ENCODE data around the gene CDC42BPA. TPM values are rescaled to one million over a fixed set of nuclear protein-coding genes. Genes with fewer than 3 reads are reported as not detected.

CDC42BPA gene
- total RNA-seq, 1 experiment from 2014 or later = not detected

- Histone ChIP-seq H3K4me3 (ENCODE audit: low read length) (no peak overlapping the region), H3K9me3 (ENCODE audit: low read length) (no peaks in the 10 kb centered on the region), H3K27me3 (ENCODE audit: low read length) (no peaks in the 10 kb centered on the region), H4K20me1 (ENCODE audit: insufficient read depth, low read depth, low read length) (no peaks in the 10 kb centered on the region), H3K79me2 (ENCODE audit: low read length) (no peaks in the 10 kb centered on the region), H3K27ac (ENCODE audit: low read length) (no peak overlapping the region), H3K9me2 (replicated peaks; ENCODE audit: insufficient read depth, low read length) (no peaks in the 10 kb centered on the region), H3K36me3 (ENCODE audit: insufficient read depth, low read length) (no peaks in the 10 kb centered on the region), H3K4me2 (ENCODE audit: low read depth, low read length, poor library complexity, severe bottlenecking) (no peak overlapping the region), H2AFZ (ENCODE audit: low read length) (no peak overlapping the region), H3K4me1 (ENCODE audit: low read length) (no peaks in the 10 kb centered on the region), H3K9ac (ENCODE audit: low read length) (no peak overlapping the region)
- DNase-seq = no peak
These were observed 339.7 kb downstream of the CDC42BPA start for GRCh38 chr1:226978432-226979114.

DNA sequence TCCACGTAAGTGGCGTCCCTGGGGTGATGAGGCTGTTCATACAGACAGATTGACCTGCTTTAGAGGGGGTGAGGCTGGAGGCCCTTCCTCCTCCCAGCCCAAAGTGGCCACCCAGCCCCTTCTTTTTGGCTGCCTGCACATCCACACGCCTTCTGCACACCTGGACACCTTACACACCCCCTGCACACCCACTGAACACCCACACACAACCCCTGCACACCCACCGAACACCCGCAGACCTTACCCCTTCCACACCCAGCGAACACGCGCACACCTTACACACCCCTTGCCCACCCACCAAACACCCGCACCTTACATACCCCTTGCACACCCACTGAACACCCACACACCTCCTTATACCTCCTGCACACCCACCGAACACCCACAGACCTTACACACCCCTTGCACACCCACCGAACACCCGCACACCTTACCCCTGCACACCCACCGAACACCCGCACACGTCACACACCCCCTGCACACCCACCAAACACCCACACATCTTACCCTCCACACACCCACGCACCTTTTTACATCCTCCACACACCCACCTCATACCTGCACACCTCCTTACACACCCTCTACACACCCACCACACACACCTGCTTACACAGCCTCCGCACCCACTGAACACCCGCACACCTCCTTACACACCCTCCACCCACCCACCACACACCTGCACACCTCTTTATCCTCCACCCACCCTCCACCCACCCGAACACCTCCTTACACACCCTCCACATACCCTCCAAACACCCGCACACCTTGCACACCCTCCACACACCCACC, 340.5 kb downstream of the CDC42BPA start:
- no peaks in the 10 kb centered on the region for H3K9me3 ChIP-seq (ENCODE audit: low read length)
- H3K4me3 ChIP-seq (ENCODE audit: low read length) = no peak overlapping the region
- H3K79me2 ChIP-seq (ENCODE audit: low read length) = no peaks in the 10 kb centered on the region
- H3K36me3 ChIP-seq (ENCODE audit: insufficient read depth, low read length) = no peaks in the 10 kb centered on the region
- no peaks in the 10 kb centered on the region for H3K27me3 ChIP-seq (ENCODE audit: low read length)
- H3K9ac ChIP-seq (ENCODE audit: low read length) = no peak overlapping the region
- H2AFZ ChIP-seq (ENCODE audit: low read length) = no peak overlapping the region
- H3K9me2 ChIP-seq (replicated peaks; ENCODE audit: insufficient read depth, low read length) = no peaks in the 10 kb centered on the region
- no peak for DNase-seq
- H3K4me1 ChIP-seq (ENCODE audit: low read length) = no peaks in the 10 kb centered on the region
- H3K27ac ChIP-seq (ENCODE audit: low read length) = no peak overlapping the region
- H3K4me2 ChIP-seq (ENCODE audit: low read depth, low read length, poor library complexity, severe bottlenecking) = no peak overlapping the region
- no peaks in the 10 kb centered on the region for H4K20me1 ChIP-seq (ENCODE audit: insufficient read depth, low read depth, low read length)

- H3K9me3 ChIP-seq (ENCODE audit: low read length) = no peaks in the 10 kb centered on the region
- no peak overlapping the region for H3K4me3 ChIP-seq (ENCODE audit: low read length)
- no peak overlapping the region for H2AFZ ChIP-seq (ENCODE audit: low read length)
- H3K79me2 ChIP-seq (ENCODE audit: low read length) = no peaks in the 10 kb centered on the region
- DNase-seq = no peak
- no peaks in the 10 kb centered on the region for H3K36me3 ChIP-seq (ENCODE audit: insufficient read depth, low read length)
- no peaks in the 10 kb centered on the region for H3K27me3 ChIP-seq (ENCODE audit: low read length)
- no peaks in the 10 kb centered on the region for H4K20me1 ChIP-seq (ENCODE audit: insufficient read depth, low read depth, low read length)
- no peak overlapping the region for H3K9ac ChIP-seq (ENCODE audit: low read length)
- no peak overlapping the region for H3K4me2 ChIP-seq (ENCODE audit: low read depth, low read length, poor library complexity, severe bottlenecking)
- no peak overlapping the region for H3K27ac ChIP-seq (ENCODE audit: low read length)
- H3K9me2 ChIP-seq (replicated peaks; ENCODE audit: insufficient read depth, low read length) = no peaks in the 10 kb centered on the region
- H3K4me1 ChIP-seq (ENCODE audit: low read length) = no peaks in the 10 kb centered on the region
These were observed 341.2 kb downstream of the CDC42BPA start for GRCh38 chr1:226976978-226977642.

DNA sequence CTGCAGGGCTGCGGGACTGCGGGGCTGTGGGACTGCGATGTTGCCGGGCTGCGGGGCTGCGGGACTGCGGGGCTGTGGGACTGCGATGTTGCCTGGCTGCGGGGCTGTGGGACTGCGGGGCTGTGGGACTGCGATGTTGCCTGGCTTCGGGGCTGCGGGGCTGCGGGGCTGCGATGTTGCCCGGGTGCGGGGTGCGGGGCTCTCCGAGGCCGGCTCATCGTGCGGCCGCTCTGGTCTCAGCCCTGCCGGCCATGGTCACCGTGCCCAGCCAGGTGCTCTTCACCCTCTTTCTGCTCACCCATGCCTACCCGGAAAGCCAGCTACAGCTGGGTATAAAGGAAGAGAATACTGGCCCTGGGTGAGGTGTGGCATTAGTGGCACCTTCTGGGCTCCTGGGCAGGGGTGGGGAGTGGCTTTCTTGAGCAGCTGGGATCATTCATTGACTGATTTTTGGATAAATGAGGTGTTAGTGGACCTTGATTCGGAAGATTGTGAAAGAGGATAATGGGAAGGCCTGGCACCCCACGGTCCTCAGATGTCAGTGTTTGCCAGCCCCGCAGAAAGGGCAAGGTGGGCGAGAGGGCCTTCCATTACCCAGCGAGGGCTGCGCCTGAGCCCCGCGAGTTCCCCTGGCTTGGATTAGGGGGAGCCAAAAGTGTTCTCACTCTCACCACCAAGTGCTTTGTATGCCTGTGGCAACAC, 341.9 kb downstream of the CDC42BPA start:
- no peaks in the 10 kb centered on the region; the same call in 1 of the 2 replicates for H3K4me1 ChIP-seq (ENCODE audit: low read length)
- H4K20me1 ChIP-seq (ENCODE audit: insufficient read depth, low read depth, low read length) = no peaks in the 10 kb centered on the region
- H3K9me3 ChIP-seq (ENCODE audit: low read length) = no peaks in the 10 kb centered on the region
- H3K4me3 ChIP-seq (ENCODE audit: low read length) = no peak overlapping the region
- H3K9ac ChIP-seq (ENCODE audit: low read length) = no peak overlapping the region
- H3K27me3 ChIP-seq (ENCODE audit: low read length) = no peaks in the 10 kb centered on the region
- H3K79me2 ChIP-seq (ENCODE audit: low read length) = no peaks in the 10 kb centered on the region
- no peak overlapping the region for H2AFZ ChIP-seq (ENCODE audit: low read length)
- no peaks in the 10 kb centered on the region for H3K9me2 ChIP-seq (replicated peaks; ENCODE audit: insufficient read depth, low read length)
- H3K4me2 ChIP-seq (ENCODE audit: low read depth, low read length, poor library complexity, severe bottlenecking) = no peak overlapping the region
- no peak for DNase-seq
- no peaks in the 10 kb centered on the region for H3K36me3 ChIP-seq (ENCODE audit: insufficient read depth, low read length)
- H3K27ac ChIP-seq (ENCODE audit: low read length) = no peak overlapping the region

DNA sequence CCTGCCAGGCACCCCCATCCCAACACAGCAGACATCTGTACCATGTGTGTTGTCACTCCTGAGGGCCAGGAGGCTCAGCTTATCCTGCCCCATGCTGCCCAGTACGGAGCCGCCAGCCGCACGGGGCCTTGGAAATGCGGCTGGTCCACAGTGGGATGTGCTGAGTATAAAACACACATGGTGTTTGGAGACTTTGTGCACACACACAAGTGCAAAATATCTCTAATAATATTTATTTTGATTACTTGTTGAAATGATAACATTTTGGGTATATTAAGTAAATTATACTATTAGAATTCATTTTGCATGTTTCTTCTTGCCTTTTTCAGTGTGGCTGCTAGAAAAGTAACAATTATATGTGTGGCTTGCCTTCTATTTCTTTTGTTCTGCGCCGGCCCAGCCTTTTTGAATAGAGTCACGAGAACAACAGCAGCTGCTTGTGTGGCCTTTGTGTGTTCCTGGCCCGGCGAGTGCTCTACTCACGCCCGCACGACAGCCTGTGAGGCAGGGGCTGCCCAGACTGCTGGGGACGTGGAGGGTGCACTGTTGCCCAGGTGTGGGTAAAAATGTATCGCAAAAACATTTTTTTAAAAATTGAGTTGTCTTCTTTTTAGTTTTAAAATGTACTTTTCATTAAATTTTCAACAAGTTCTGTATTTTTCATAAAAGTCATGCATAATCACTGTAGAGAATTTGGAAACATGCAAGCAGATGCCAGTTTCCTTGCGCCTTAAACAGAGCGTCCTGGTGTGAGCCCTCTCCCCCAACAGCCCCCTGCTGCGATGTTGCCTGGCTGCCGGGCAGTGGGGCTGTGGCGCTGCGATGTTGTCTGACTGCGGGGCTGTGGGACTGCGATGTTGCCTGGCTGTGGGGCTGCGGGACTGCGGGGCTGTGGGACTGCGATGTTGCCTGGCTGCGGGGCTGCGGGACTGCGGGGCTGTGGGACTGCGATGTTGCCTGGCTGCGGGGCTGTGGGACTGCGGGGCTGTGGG, 342.7 kb downstream of the CDC42BPA start:
- H4K20me1 ChIP-seq (ENCODE audit: insufficient read depth, low read depth, low read length) = no peaks in the 10 kb centered on the region
- H3K9me2 ChIP-seq (replicated peaks; ENCODE audit: insufficient read depth, low read length) = no peaks in the 10 kb centered on the region
- H3K9me3 ChIP-seq (ENCODE audit: low read length) = no peaks in the 10 kb centered on the region
- no peak overlapping the region for H3K27ac ChIP-seq (ENCODE audit: low read length)
- H3K4me3 ChIP-seq (ENCODE audit: low read length) = no peak overlapping the region
- H3K27me3 ChIP-seq (ENCODE audit: low read length) = no peaks in the 10 kb centered on the region
- H3K36me3 ChIP-seq (ENCODE audit: insufficient read depth, low read length) = no peaks in the 10 kb centered on the region
- no peak overlapping the region for H3K4me2 ChIP-seq (ENCODE audit: low read depth, low read length, poor library complexity, severe bottlenecking)
- no peaks in the 10 kb centered on the region; the same call in 1 of the 2 replicates for H3K4me1 ChIP-seq (ENCODE audit: low read length)
- H2AFZ ChIP-seq (ENCODE audit: low read length) = no peak overlapping the region
- no peaks in the 10 kb centered on the region for H3K79me2 ChIP-seq (ENCODE audit: low read length)
- no peak overlapping the region for H3K9ac ChIP-seq (ENCODE audit: low read length)
- DNase-seq = no peak

DNA sequence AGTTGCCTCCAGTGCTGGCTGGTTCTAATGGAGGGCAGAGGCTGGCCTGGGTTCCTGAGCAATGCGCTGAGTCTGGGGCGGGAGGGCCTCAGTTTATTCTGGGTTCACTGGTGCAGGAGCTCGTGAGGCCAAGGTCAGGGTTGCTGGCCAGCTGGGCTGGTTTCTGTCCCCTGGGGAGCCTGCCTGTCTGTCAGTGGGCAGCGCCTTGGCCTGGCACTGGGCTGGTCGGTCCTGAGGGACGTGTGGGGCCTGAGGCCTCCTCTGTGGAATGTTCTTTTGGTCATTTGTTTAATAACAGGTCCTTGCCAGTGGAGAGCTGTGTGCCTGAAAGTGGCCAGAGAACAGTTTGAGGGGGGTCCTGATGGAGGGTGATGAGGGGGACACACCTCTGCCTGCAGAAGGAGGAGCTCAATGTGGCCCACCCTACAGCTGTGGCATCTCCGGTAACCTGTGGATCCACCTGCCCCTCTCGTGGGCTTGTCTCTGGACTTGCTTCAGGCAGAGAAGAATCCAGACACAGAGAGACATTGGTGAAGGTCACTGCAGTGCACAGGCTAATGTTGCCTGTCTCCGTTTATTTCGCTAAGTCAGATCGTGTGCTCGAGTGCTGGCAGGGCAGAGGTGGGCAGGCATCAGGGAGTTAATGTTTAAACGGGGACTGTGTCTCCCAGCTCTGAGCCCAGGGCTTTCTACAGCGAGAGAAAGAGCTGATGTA, 343.6 kb downstream of the CDC42BPA start:
- Histone ChIP-seq H3K27me3 (ENCODE audit: low read length) (no peaks in the 10 kb centered on the region), H4K20me1 (ENCODE audit: insufficient read depth, low read depth, low read length) (no peaks in the 10 kb centered on the region), H3K4me2 (ENCODE audit: low read depth, low read length, poor library complexity, severe bottlenecking) (no peak overlapping the region), H3K4me1 (ENCODE audit: low read length) (no peaks in the 10 kb centered on the region; the same call in 1 of the 2 replicates), H3K9me2 (replicated peaks; ENCODE audit: insufficient read depth, low read length) (no peaks in the 10 kb centered on the region), H3K9me3 (ENCODE audit: low read length) (no peaks in the 10 kb centered on the region), H3K36me3 (ENCODE audit: insufficient read depth, low read length) (no peaks in the 10 kb centered on the region), H3K9ac (ENCODE audit: low read length) (no peak overlapping the region), H3K79me2 (ENCODE audit: low read length) (no peaks in the 10 kb centered on the region), H2AFZ (ENCODE audit: low read length) (no peak overlapping the region), H3K27ac (ENCODE audit: low read length) (no peak overlapping the region), H3K4me3 (ENCODE audit: low read length) (no peak overlapping the region)
- DNase-seq = no peak

DNA sequence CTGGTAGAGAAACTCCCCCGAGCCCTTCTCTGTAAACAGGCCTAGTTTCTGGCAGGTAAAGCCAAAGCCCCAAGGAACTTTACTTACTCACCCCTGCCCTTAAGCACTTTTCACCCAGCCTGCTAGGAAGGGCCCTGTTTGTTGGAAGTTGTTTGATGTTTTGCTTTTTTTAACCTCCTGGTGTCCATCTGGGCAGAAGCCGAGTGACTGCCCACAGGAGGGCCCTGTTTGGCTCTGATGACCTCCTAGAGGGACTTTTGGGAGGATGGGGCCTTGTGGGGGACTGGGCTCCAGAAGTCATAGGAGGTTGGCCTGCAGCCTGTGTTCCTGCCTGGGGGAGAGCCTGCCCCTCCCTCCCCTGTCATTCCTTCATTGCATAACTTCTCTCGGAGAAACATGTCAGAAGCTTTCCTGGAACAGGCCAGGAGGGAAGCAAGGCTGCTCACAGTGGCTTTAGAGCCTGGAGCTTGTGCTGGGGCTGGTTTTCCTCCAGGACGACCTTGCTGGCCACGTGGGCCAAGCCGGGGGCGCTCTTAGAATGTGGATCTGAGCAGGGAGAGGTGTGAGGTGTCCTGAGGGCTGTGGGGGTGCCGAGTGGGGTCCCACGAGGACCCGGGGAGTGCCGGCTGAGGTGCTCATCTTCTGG, 344.3 kb downstream of the CDC42BPA start:
- no peak overlapping the region for H3K4me3 ChIP-seq (ENCODE audit: low read length)
- DNase-seq = no peak
- H3K36me3 ChIP-seq (ENCODE audit: insufficient read depth, low read length) = no peaks in the 10 kb centered on the region
- no peaks in the 10 kb centered on the region for H3K9me3 ChIP-seq (ENCODE audit: low read length)
- no peak overlapping the region for H3K4me2 ChIP-seq (ENCODE audit: low read depth, low read length, poor library complexity, severe bottlenecking)
- H4K20me1 ChIP-seq (ENCODE audit: insufficient read depth, low read depth, low read length) = no peaks in the 10 kb centered on the region
- H2AFZ ChIP-seq (ENCODE audit: low read length) = no peak overlapping the region
- no peaks in the 10 kb centered on the region; the same call in 1 of the 2 replicates for H3K4me1 ChIP-seq (ENCODE audit: low read length)
- H3K79me2 ChIP-seq (ENCODE audit: low read length) = no peaks in the 10 kb centered on the region
- H3K9ac ChIP-seq (ENCODE audit: low read length) = no peak overlapping the region
- H3K27ac ChIP-seq (ENCODE audit: low read length) = no peak overlapping the region
- H3K27me3 ChIP-seq (ENCODE audit: low read length) = no peaks in the 10 kb centered on the region
- no peaks in the 10 kb centered on the region for H3K9me2 ChIP-seq (replicated peaks; ENCODE audit: insufficient read depth, low read length)
